B cell (primary cell): ENCODE data around the gene WNT11.

Source experiments
- EZH2 ChIP-seq: IDR thresholded peaks from 2 replicates; pipeline ENCODE4 v1.6.1; 2012; ENCODE audit warnings: borderline replicate concordance, low read depth, mild to moderate bottlenecking, moderate library complexity, low read length; ENCODE audit not compliant: insufficient read depth, poor library complexity, severe bottlenecking
- TF ChIP-seq, protein P1 (sequence below): fragments of 200-600 bp; IDR thresholded peaks from one replicate; pipeline ENCODE4 v1.8.0; 2022; ENCODE audit warnings: antibody characterized with exemption, mild to moderate bottlenecking

DNA sequence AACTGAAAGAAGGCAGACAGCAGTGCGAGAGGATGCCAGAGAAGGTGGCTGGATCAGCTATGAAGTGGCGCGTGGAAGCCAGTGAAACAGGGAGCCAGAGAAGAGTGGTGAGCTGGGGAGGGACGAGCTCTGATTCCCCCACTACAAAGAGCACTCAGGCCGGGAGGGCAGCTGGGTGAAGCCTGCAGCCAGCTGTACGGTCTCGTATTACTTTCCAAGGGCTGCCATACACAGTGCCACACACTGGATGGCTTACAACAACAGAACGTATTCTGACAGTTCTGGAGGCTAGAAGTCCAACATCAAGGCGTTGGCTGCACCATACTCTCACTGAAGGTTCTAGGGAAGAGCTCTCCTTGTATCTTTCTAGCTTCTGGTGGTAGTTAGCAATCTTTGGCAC is 47.1 kb upstream of the WNT11 start:
- TF ChIP-seq, protein P1, sequence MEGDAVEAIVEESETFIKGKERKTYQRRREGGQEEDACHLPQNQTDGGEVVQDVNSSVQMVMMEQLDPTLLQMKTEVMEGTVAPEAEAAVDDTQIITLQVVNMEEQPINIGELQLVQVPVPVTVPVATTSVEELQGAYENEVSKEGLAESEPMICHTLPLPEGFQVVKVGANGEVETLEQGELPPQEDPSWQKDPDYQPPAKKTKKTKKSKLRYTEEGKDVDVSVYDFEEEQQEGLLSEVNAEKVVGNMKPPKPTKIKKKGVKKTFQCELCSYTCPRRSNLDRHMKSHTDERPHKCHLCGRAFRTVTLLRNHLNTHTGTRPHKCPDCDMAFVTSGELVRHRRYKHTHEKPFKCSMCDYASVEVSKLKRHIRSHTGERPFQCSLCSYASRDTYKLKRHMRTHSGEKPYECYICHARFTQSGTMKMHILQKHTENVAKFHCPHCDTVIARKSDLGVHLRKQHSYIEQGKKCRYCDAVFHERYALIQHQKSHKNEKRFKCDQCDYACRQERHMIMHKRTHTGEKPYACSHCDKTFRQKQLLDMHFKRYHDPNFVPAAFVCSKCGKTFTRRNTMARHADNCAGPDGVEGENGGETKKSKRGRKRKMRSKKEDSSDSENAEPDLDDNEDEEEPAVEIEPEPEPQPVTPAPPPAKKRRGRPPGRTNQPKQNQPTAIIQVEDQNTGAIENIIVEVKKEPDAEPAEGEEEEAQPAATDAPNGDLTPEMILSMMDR, result no peak
- no peak for TF ChIP-seq EZH2
